H1 (cell line): ENCODE results near the gene ARMH3. TPM values are rescaled to one million over a fixed set of nuclear protein-coding genes. Genes with fewer than 3 reads are reported as not detected.

ENCODE experiments used
- ATF2 ChIP-seq: IDR thresholded peaks from 2 replicates; pipeline ENCODE4 v1.6.1; 2012; ENCODE audit warnings: low read length, inconsistent platforms
- CHD7 ChIP-seq: fragments of 300-600 bp; sonication (generic); IDR thresholded peaks from 2 replicates; pipeline ENCODE4 v1.7.1; 2012; ENCODE audit warnings: low read length, moderate library complexity, mild to moderate bottlenecking, inconsistent platforms; ENCODE audit not compliant: insufficient replicate concordance
- CTBP2 ChIP-seq: IDR thresholded peaks from 2 replicates; pipeline ENCODE4 v1.7.0; 2011; ENCODE audit warnings: borderline replicate concordance, mild to moderate bottlenecking, moderate library complexity, mixed read lengths, low read length; ENCODE audit not compliant: insufficient read depth, insufficient read length
- CTCF ChIP-seq, 3 experiments: IDR thresholded peaks; 1 replicate in 2 of 3; 2 replicates in 1 of 3; pipeline versions ENCODE4 v1.5.1 to v1.6.1; 2011; ENCODE audit warnings: low read length in 3 of 3, mild to moderate bottlenecking in 3 of 3, inconsistent platforms in 2 of 3, low read depth in 1 of 3, moderate library complexity in 1 of 3; ENCODE audit not compliant: insufficient read depth in 1 of 3; ENCODE audit errors: control extremely low read depth in 1 of 3
- JUND ChIP-seq: IDR thresholded peaks from 2 replicates; pipeline ENCODE4 v1.6.1; 2011; ENCODE audit warnings: mild to moderate bottlenecking, improper control_type of control experiment, low read length
- TCF12 ChIP-seq: IDR thresholded peaks from 2 replicates; pipeline ENCODE4 v1.6.1; 2011; ENCODE audit warnings: low read depth, mild to moderate bottlenecking, low read length
- YY1 ChIP-seq: IDR thresholded peaks from 2 replicates; pipeline ENCODE4 v1.6.1; 2011; ENCODE audit warnings: low read depth, mild to moderate bottlenecking, low read length
- polyA plus RNA-seq, 7 experiments: library from polyadenylated mRNA; depleted of rRNA in 3 of 7; stranded (reverse) in 5 of 7; unstranded in 2 of 7; fragments of >200 nt in 5 of 7; fragments of 200-250 nt in 2 of 7; gene quantifications; 1 replicate in 5 of 7; 2 replicates in 1 of 7; 4 replicates in 1 of 7; pipeline versions ENCODE4 v1.2.1 to v1.2.3, GENCODE V29; 2011 to 2013; ENCODE audit warnings: missing spikeins in 2 of 7, mixed read lengths in 2 of 7
- total RNA-seq: library from RNA; stranded (reverse); fragmentation: NEBNext Ultra II Directional; extraction: Animal tissue kit (Norgen Biotek cat#: 25700); gene quantifications from 2 replicates; pipeline ENCODE4 v1.2.1, GENCODE V29; 2021

The ARMH3 gene
- total and polyA plus RNA-seq, 2 of the 8 experiments (the other 6 are each of a cell fraction or from before 2014, with no cell fraction given) = 11.6 to 18.3 TPM

GRCh38 chr10:102033787-102034186, 22.2 kb downstream of the ARMH3 start (continued):
- TF ChIP-seq CTCF (IDR thresholded peaks at IDR 0.05; ENCODE audit: control extremely low read depth in 1 of 3, insufficient read depth in 1 of 3, low read depth in 1 of 3, low read length in 3 of 3) (no peak), ATF2 (no peak), TCF12 (no peak), JUND (no peak), CHD7 (no peak), YY1 (no peak), CTBP2 (no peak)
